BJ (cell line): ENCODE measurements around the gene SGK2. TPM values are rescaled to one million over a fixed set of nuclear protein-coding genes. Genes with fewer than 3 reads are reported as not detected.

Experiments used
- CTCF ChIA-PET: fragments of 350-600 bp; formaldehyde crosslinking; extraction: SDS; loops from one replicate; lab custom pipeline; 2021; ENCODE audit warnings: antibody characterized with exemption, inconsistent platforms; lab: Yijun Ruan, JAX
- POLR2A ChIA-PET: fragments of 300-600 bp; sonication (Branson Sonifier 250); formaldehyde crosslinking; extraction: SDS; loops from one replicate; lab custom pipeline; 2021; ENCODE audit warnings: antibody characterized with exemption; lab: Charles Lee
- DNase-seq: peaks from one replicate; pipeline ENCODE4 v3.0.0-alpha.2; 2011; ENCODE audit warnings: low read depth
- H3K27me3 ChIP-seq: 2 replicates; pipeline ENCODE4 v1.6.0; 2011; ENCODE audit warnings: low read length; ENCODE audit not compliant: control insufficient read depth, insufficient read depth
- H3K36me3 ChIP-seq: 2 replicates; pipeline ENCODE4 v1.5.1; 2011; ENCODE audit warnings: low read length; ENCODE audit not compliant: control insufficient read depth, insufficient read depth
- H3K4me3 ChIP-seq: 2 replicates; pipeline ENCODE4 v1.5.1; 2011; ENCODE audit warnings: low read depth, mild to moderate bottlenecking, control low read depth, low read length
- polyA plus RNA-seq: library from polyadenylated mRNA; depleted of rRNA; stranded (reverse); fragments of >200 nt; gene quantifications from 2 replicates; pipeline ENCODE4 v1.2.3, GENCODE V29; 2011
- TF ChIP-seq, protein P1 (sequence below): IDR thresholded peaks from 2 replicates; pipeline ENCODE4 v1.5.1; 2011; ENCODE audit warnings: low read depth, mild to moderate bottlenecking, control low read depth, inconsistent platforms, low read length, moderate library complexity; ENCODE audit not compliant: insufficient read depth

SGK2 gene
- polyA plus RNA-seq, 1 experiment = 0.16 TPM

DNA sequence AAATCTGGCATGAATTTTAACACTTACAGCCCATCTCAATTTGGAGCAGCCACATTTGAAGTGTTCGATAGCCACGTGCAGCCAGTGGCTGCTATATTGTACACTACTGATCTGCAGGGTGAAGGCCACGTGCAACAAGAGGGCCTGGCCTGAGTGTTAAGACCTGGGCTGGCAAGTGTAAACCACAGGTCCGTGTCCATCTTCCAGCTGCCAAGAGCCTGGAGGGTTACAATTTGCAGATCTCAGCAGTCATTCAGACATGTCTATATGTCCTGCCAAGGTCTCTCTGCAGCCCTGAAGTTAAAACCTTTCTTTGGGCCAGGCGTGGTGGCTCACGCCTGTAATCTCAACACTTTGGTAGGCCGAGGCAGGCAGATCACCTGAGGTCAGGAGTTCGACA is 14.1 kb downstream of the SGK2 start:
- Histone ChIP-seq H3K36me3 (no peaks in the 10 kb centered on the region), H3K27me3 (no peaks in the 10 kb centered on the region), H3K4me3 (no peak overlapping the region)
- no peak for DNase-seq
- ChIA-PET POLR2A (no interaction called here), CTCF (interaction anchor here (1.3 kb wide), 1 partner anchor 35 kb away, joined by 4 read pairs; no protein-coding TSS in a partner anchor)
- TF ChIP-seq, protein P1, sequence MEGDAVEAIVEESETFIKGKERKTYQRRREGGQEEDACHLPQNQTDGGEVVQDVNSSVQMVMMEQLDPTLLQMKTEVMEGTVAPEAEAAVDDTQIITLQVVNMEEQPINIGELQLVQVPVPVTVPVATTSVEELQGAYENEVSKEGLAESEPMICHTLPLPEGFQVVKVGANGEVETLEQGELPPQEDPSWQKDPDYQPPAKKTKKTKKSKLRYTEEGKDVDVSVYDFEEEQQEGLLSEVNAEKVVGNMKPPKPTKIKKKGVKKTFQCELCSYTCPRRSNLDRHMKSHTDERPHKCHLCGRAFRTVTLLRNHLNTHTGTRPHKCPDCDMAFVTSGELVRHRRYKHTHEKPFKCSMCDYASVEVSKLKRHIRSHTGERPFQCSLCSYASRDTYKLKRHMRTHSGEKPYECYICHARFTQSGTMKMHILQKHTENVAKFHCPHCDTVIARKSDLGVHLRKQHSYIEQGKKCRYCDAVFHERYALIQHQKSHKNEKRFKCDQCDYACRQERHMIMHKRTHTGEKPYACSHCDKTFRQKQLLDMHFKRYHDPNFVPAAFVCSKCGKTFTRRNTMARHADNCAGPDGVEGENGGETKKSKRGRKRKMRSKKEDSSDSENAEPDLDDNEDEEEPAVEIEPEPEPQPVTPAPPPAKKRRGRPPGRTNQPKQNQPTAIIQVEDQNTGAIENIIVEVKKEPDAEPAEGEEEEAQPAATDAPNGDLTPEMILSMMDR = no peak

DNA sequence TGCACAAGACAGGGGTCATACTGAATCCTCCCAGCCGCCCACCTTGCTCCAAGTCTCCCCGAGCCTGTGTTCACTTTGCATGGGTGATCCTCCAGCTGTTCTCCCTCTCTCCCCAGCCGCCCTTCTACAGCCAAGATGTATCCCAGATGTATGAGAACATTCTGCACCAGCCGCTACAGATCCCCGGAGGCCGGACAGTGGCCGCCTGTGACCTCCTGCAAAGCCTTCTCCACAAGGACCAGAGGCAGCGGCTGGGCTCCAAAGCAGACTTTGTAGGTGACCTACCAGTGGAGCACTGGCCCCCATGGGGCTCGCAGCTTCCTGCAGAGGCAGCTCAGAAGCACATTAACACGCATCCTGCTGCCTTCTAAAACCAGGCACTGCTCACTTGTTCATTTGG is 17.3 kb downstream of the SGK2 start:
- TF ChIP-seq, protein P1 = no peak
- H3K36me3 ChIP-seq = no peaks in the 10 kb centered on the region
- DNase-seq = no peak
- ChIA-PET POLR2A (no interaction called here), CTCF (interaction anchor here (1.7 to 2.0 kb wide), 2 partner anchors 38 to 116 kb away, joined by 4 to 5 read pairs; no protein-coding TSS in a partner anchor)
- no peaks in the 10 kb centered on the region for H3K27me3 ChIP-seq
- no peak overlapping the region for H3K4me3 ChIP-seq

DNA sequence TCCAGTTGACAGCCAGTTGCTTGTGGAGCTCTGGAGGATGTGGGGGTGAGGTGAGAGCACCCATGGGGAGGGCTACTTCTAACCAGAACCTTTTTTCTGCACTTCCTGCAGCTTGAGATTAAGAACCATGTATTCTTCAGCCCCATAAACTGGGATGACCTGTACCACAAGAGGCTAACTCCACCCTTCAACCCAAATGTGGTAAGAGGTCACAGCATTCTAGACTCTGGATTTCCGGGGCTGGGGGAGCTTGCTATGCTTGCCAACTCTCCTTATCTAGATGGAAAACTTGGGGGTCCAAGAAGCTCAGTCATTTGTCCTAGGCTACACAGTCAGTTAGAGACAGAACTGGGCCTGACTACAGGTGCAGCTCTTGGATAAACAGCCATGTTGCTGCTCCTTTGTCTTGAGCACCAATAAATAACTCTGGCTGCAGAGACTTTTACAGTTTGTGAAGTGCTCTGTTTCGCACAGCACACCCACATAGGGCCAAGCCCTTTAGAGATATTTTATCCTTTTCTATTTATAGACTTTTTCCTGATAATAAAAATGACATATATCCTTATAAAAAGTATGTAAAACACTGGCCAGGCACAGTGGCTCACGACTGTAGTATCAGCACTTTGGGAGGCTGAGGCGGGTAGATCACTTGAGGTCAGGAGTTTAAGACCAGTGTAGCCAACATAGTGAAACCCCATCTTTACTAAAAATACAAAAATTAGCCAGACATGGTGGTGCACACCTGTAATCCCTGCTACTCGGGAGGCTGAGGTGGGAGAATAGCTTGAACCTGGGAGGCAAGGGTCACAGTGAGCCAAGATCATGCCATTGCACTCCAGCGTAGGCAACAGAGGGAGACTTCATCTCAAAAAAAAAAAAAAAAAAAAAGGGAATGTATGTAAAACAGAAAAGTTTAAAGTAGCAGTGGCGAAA is 21.3 kb downstream of the SGK2 start:
- no peak for DNase-seq
- H3K36me3 ChIP-seq = no peaks in the 10 kb centered on the region
- CTCF ChIA-PET = interaction anchor here (1.1 kb wide), 1 partner anchor 42 kb away, joined by 3 read pairs; no protein-coding TSS in a partner anchor
- no peak overlapping the region for H3K4me3 ChIP-seq
- POLR2A ChIA-PET = no interaction called here
- TF ChIP-seq, protein P1 = no peak
- no peaks in the 10 kb centered on the region for H3K27me3 ChIP-seq

DNA sequence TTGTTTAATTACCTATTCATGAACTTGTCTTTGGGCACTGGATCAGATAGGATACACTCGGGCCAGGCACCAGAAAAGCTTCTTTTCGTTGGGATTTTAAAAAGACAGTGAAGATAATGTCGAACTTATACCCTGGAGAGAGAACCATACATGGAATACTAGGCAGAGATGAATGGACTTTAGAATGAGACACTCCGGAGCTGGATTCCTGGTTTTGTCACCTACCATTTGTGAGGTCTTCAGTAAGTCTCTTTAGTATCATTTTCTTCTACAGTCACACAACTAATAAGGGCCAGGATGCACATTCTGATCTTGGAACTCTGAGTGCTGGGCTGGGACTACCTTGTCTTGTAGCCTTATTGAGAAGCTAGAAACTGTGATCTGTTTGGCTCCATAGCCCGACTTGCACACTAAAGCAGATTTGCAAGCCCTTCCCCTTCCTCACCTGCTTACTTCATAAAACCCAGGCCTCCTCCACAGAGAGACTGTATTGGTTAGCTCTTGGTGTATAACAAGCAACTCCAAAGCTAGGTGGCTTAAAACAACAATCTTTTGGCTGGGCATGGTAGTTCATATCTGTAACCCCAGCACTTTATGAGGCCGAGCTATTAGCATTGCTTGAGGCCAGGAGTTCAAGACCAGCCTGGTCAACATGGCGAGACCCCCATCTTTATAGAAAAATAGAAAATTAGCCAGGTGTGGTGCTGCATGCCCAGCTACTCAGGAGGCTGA is 24.5 kb downstream of the SGK2 start:
- POLR2A ChIA-PET = interaction anchor here (0.6 kb wide), 1 partner anchor 122 kb away, joined by 13 read pairs; no protein-coding TSS in a partner anchor
- H3K4me3 ChIP-seq = no peak overlapping the region
- CTCF ChIA-PET = interaction anchor here (0.6 to 3.3 kb wide), 3 partner anchors 9 to 134 kb away, joined by 3 to 21 read pairs (median 4); no protein-coding TSS in a partner anchor
- no peaks in the 10 kb centered on the region for H3K27me3 ChIP-seq
- TF ChIP-seq, protein P1 = no peak
- DNase-seq = no peak
- no peaks in the 10 kb centered on the region for H3K36me3 ChIP-seq
